Activated CD4-positive, alpha-beta T cell treated with anti-CD3 and anti-CD28 coated beads, Interleukin-2, amount 50 U/mL, for 48 hours (primary cell): ENCODE measurements around the gene ZNRF3.
"Not testable (repeated sequence)": the region's sequence is repeated elsewhere in the genome, so short reads cannot be mapped to it uniquely, and the experiment has no call there.

Experiments used
- DNase-seq, 2 experiments: peaks; one replicate each; pipeline ENCODE4 v3.0.0-alpha.2; 2020

The ZNRF3 gene

DNA sequence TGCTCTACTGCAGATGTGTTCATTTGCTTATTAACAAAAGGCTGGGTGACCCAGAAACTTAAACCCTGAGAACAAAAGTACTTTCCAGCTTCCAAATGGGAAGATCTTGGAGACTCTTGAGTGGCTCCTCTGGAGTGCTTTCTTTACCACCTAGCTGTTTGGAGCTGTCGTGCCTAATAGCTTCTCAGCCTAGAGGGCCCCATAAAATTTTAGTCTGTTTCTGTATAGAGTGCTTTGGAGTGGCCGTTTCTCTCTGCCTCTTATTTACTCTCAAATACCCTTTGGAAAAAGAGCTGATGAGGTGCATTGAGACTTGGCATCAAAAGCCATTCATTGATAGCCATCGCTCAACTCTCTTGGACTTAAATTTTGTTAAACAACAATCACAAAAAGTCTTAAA lies 50.7 kb downstream of the ZNRF3 start:
- no peak for DNase-seq

DNA sequence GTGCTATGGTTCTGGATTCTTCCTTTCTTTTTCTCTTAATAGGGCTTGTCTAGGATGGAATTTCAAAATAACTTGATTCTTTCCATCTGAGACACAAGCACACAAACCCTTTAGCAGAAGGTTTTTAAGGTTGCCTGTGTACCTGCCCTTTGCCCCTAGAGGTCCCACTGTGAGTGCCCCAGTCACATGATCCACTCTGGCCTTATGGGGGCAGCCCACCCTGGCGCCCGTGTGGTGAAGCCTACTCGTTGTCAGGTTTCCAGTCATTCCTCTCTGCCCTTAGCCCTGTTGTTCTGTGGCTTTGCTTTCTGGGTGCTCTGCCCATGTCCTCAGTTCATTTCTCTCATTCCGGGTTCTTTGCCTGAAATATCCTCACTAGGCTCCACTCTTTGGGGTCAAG lies 51.8 kb downstream of the ZNRF3 start:
- no peak for DNase-seq

DNA sequence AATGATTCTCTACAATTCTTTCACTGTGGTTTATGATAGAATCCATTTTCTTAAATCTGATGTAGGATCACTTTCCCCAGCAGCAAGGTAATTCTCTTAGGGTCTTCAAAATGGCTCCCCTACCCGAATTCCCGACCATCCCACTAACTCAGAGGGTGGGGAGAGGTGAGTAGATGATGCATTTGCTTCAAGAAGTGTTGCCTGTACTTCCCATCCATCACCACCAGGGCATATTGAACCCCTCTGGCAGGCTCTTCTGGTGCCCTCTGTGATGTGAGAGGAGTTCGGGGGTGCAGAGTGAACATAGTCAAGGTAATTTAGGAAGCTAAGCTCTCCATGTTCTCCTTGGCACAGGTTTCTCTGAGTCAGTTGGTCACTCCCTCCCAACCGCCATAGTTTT lies 52.3 kb downstream of the ZNRF3 start:
- no peak for DNase-seq

DNA sequence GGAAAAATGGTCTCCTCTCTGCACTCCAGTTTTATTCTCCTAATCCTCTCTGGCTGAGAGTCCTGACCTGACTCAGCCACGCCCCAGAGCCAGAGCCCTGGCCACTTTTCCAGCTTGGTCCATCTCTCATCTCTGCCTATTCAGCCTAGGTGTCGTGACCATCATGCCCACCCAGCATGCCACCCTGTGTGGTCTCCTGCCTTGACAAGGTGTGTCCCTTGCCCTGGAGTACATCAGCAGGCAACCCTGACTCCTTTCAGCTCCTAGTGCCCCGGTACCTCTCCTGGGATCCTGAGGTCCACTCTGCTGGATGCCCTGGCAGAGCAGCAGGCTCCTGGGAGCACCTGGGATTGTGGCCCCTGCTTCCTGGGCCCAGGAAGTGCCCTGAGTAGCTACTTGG lies 52.8 kb downstream of the ZNRF3 start:
- DNase-seq, result no peak

DNA sequence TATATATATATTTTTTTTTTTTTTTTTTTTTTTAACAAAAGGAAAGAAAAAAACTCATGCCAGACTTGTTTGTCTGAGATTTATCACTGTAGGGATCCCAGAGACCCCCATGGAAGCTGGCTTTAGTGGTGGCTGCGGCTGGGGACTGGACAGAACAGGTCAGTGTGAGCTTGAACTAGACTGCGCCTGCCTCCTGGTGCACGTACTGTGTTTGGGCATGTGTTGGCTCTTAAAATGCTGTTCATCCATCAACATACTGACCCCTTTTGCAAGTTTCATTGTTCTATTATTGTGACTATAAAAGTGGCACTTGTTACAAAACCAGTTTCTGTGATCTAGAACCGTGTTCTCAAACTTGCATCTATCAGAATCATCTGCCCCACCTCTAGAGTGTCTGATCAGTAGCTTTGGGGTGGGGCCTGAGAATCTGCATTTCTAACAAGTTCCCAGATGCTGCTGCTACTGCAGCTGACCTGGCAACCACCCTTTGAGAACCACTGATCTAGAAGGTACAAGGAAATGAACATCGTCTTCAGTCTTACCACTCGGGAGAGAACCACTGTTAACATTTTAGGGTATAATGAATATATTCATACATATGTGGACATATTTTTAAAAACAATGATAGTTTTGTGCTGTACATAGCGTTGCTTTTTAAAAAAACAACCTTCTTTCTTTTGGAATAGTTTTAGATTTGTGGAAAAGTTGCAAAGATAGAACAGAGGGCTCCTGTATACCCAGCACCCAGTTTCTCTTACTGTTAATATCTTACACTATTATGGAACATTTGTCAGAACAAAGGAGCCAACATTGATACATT lies 54.0 kb downstream of the ZNRF3 start:
- DNase-seq, result no peak

DNA sequence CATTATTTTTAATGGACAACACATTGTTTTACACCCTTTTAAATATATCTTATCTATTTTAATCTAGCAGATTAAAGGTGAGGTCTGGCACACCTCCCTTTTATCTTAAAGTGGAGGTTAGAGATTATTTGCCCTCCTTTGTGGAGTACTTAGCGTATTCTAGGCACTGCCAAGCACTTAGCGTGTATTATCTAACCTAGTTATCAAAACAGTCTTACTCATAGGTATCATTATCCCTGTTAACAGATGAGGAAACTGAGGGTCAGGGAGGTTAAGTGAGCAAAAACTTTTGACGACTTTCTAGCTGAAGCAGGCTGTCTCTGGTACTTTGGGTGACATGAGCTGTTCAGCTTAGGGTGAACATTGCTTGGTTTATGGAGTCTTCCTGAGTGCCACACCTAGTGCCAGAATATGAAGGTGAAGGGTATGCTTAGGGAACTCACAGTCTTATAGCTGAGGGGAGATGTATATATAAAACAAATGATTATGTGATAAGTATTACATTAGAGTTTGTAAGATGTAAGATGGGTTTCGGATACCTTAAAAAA lies 55.0 kb downstream of the ZNRF3 start:
- no peak for DNase-seq

DNA sequence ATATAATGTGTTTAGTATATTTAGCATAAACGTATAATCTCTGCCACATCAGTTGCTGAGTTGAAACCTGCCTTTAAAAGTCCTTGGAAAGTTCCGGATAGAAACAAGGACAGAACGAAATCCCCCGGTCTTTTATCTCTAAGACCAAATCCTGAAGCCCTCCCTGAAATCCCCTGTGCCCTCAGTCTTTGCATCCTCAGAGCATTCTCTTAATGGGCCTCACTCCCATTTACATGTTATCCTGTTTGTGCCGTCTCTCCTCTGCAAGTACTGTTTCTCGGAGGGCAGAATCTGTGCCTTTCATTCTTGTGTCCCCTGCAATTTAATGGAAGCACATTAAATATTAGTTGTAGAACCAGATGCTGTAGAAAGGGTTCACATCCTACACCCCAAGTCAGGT lies 56.0 kb downstream of the ZNRF3 start:
- DNase-seq, result no peak

DNA sequence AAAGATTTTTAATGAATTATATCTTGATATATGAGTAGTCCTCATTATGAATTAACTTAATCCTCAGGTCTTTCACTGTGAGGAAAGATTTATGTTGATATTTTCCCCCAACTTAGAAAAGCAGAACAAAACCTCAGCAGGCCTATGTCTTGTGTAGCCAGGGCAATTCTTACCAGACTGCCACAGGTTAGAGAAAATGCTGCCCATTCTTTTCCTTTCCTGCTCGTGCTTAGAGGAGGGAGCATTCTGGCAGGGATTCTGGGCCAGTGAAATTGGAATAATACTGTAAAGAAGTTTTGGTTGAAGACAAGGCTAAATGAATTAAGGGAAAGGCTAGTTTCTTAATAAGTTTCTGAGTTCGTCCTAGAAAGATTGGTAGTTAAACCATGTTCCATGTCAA lies 56.6 kb downstream of the ZNRF3 start:
- DNase-seq, result no peak

DNA sequence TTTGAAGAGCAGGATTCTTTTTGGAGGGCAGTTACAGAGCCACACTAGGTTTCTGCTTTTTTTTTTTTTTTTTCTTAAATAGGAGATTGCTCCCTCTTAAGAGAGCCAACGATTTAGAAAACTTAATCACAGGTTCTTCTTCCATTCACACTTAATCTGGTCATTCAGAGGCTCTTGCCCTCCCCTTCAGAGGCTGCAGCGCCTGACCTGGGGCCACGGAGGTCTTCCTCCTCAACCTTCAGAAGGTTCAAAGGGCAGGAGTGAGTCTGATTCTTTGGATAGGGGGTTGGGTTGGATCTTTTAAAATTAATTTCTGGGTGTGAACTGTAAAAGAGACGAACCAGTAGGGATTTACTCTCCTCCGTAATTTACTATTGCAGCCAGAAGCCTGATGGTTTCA lies 57.1 kb downstream of the ZNRF3 start:
- no peak for DNase-seq

DNA sequence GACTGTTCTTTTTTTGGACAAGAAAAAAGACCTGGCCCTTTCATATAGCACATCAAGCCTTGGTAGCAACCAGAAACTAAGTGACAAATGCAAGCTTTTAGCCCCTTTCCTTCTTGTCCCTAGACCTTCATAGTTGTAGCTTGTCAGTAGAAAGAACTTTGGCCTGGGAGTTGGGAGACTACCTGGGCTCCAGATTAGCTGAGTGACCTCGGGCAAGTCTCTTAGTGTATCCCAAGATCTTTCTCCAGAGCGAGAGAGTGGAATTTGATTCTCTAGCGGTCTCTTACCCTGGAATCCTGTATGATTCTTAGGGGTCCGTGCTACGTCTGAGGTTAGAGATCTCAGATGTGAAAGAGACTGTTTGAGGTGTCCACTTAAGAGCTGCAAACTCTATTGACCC lies 59.0 kb downstream of the ZNRF3 start:
- DNase-seq, result no peak

DNA sequence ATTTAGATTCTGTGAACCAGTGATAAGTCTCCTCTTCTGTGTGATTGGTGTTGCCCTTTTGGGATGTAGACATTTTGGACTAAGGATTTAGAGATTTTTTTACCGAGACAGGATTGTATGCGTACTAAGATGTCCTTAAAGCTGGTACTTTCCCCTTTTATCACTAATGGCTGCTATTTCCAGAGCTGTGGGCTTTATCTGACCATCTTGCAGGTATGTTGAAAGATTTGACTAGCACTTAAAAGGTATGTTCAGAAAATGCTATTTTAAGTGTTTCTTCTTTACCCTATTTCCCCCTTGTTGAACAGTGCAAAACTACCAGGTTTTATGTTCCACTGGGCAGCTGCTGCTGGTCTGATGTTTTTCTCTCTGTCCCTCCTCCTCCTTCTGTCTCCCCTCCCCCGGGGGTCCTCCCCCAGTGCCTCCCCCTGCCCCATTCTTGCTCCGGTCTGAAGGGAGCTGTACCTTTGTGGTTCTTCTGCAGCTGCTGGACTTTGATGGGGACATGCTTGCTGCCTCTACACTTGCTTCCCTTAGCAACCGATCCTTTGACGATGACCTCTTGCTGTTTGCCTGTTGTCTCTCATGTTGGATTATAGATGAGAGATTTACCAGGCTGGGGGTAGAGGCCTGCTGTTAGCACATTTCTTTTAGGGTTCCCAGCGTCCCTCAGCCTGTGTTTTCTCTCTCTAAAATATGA lies 59.6 kb downstream of the ZNRF3 start:
- DNase-seq, result no peak

DNA sequence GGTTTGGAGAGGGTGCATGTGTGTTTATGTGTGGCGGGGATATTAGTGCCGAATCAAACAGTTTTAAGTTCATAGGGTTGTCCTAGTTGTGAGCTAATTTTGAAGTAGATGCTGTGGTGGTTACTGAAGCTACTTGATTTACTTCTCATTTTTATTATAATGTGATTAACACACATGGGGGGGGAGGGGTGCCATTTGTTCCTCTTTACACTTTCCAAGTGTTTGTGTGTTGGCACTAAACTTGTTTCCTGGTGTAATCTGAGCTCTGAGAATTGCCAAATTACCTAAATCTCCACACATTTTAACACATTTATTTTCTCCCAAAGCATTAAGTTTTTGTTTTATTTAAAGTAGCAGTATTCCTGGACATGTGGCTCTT lies 60.1 kb downstream of the ZNRF3 start:
- no peak for DNase-seq

DNA sequence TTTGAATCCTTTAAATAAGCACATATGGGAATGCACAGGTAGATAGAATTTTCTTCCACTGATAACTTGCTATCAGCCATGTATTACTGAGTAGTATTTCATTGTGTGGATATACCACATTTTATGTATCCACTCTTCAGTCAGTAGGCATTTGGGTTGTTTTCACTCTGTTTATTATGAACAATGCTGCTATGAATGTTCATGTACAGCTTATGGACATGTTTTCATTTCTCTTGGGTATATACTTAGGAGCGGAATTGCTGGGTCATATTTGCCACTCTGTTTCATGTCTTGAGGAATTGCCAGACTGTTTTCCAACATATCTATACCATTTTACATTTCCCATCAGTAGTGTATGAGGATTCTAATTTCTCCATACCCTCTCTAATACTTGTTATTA lies 63.8 kb downstream of the ZNRF3 start:
- DNase-seq, result no peak

DNA sequence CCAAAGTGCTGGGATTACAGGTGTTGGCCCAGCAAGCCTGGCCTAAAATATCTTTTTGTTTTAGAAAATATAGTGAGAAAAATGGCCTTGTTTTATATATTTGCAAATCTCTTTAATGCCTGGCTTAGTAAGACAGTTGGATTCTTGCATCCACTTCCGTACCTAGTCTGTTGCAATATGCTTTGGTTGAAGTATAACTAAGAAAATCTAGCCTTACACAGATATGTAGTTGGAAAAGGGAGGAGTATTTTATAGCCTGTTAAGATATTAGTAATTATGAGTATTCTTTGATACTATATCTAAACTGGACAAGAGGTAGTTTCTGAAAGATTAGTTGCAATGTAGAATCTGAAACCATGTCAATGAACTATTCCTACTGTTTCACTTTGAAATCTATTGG lies 65.1 kb downstream of the ZNRF3 start:
- no peak for DNase-seq

DNA sequence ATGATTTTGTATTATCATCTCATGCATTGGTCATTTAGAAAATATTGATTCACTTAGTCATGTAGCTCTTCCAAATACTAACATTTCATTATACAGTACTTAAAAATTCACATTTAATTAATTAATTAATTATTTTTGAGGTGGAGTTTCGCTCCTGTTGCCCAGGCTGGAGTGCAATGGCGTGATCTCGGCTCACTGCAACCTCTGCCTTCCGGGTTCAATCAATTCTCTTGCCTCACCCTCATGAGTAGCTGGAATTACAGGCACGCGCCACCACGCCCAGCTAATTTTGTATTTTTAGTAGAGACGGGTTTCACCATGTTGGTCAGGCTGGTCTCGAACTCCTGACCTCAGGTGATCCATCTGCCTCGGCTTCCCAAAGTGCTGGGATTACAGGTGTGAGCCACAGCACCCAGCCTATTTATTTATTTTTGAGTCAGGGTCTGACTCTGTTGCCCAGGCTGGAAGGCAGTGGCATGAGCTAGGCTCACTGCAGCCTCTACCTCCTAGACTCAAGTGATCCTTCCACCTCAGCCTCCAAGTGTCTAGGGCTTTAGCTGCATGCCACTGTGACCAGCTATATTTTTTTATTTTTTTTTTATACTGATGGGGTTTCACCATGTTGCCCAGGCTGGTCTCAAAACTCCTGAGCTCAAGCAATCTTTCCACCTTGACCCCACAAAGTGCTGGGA lies 65.6 kb downstream of the ZNRF3 start:
- DNase-seq, result not testable (repeated sequence)

DNA sequence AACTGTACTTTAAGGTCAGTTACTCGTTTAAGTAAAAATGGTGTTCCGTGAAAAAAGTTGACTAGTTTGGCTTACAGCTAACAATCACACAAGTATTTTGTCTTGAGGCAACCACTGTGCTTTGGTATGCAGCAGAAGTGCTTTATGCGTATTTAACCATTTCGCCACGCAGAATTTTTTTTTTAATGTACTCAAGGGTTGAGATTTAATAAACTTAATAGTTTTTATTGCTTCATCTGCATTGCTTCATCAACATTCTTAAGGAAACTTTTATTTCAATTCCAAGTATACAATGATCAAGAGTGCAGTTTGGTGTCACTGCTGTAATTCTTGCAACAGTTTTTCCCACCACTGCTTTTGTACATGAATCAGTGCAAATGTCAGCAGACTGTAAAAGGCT lies 66.4 kb downstream of the ZNRF3 start:
- DNase-seq, result no peak

DNA sequence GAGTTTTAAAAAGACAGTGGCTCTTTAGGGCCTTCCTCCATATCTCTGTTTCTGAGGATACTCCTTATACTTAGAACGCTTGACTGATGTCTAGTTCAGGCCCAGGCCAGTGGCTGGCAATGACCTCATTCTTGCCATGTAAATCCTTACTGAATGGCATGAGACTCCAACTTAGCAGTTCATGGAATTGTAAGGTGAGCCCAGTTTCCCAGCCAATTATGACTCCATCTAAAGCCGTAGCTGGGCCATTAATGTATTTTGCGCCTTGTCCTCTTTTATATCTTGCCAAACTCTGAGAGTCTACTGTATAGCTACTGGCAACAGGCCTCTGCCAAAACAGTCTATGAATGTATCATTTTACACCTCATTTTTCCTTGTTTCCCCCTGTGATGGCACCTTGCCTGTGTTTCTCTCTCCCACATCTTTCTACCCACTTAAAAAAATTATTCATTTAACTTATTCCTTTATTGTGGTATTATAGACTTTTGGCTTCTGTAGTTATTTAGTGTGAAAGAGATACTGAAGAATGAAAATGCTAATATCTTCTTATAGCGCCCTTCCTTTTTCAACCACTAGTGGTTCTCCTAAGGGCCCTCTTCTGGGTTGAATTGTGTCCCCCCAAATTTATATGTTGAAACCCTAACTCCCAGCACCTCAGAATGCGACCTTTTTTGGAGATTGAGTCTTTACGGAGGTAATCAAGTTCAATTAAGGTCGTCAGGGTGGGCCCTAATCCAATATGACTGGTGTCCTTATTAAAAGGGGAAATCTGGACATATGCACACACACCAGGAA lies 67.4 kb downstream of the ZNRF3 start:
- no peak for DNase-seq

DNA sequence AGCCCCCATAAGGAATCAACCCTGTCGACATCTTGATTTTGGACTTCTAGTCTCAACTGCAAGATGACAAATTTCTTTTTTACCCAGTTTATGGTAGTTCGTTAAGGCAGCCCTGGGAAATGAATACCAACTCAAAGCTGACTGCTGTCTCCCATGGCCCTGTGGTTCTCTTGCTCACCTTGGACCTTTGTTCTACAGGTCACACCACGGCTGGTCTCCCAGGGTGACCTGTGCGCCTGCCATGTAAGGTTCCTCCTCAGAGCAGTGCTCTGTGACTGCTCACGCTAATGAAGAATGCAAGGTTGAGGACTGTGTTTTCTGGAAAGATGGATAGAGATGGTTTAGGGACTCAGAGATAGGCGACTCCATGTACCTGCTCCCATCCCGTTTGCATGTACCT lies 68.2 kb downstream of the ZNRF3 start:
- no peak for DNase-seq

DNA sequence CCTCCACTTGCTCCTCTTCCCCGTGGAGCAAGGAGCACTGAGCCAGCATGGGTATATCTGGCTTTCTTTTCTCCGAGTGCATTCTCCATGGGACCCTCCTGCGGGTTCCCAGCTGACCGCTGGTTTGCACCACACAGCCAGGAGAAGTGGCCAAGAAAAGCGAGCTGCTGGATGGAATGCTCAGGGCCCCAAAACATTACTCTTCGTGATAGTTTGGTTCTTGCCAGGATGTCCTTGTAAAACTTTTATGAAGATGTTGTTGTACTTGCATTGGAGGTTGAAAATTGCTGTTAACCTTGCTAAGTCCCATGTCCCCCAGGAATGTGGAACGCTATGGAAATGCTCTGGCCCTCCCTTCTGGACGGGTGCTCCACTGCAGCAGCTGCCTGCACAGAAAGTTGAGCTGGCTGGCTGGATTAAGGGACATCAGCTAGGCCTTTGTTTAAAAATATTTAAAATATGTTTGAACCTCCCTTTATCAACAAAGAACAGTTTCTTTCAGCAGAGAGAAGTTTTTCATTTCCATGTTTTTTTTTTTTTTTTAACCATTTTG lies 68.7 kb downstream of the ZNRF3 start:
- DNase-seq, result no peak

DNA sequence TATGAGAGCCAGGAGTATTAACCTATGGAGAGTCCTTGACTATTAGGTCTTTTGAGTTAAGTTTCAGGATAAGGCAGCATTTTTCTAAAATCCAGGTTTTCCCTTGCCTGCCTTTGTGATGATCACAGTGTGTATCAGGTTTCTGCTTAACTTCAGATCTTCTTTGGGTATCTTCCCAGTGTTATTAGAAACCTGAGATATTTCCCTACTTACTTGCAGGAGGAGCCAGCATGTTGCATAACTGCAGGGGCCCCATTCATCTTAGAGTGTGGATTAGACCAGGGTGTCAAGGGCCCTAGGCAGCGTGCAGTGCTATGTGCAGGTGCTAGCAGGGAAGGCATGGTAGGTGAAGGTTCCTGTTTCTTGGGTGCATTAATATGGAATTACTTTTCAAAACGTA lies 69.5 kb downstream of the ZNRF3 start:
- DNase-seq, result no peak

DNA sequence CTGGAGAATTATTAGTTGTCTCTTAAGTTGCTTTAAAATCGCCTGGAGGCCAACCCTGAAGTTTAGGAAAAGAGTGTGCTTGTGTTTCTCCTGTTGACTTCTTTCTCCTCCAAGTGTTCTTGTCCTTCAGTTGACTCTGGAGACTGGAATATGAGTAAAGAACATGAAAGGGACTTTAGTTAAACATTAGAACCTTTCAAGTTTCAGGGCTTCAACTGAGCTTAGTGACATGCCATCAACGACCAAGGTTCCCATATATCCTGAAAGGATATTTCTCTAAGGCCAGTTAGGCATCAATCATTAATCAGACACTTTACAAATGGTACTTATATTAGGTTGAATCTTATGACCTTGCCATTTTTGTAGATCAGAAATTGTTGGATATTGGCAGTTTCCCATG lies 70.0 kb downstream of the ZNRF3 start:
- no peak for DNase-seq

DNA sequence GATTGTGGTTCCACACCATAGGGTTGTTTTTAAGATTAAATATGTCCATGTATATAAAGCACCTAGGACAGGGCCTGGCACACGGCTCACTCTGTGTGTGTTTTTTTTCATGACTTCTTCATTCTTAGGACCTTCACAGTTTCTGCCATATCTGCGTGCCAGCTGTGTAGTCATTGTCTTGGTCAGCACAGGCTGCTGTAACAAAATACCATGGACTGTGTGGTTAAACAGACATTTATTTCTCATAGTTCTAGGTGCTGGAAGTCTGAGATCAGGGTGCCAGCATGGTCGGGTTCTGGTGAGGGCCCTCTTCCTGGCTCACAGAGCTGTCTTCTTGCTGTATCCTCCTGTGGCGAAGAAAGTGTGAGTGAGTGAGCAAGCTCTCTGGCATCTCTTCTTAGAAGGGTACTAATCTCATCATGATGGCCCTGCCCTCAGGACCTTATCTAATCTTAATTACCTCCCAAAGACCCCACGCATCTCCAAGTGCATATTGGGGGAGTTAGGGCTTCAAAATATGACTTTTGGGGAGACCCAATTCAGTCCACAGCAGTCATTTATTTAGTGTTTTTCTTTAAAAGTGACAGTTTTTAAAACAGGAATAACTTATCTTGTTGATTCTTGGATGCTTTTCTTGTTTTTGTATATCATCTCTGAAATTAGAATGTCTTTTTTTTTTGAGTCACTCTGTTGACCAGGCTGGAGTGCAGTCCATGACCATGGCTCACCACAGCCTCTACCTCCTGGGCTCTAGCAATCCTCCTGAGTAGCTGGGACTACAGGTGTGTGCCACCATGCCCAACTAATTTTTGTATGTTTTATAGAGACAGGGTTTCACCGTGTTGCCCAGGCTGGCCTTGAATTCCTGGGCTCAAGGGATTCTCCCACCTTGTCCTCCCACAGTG lies 70.9 kb downstream of the ZNRF3 start:
- DNase-seq, result no peak
